ENCODE results near the gene ELOVL7. TPM values are rescaled to one million over a fixed set of nuclear protein-coding genes. Genes with fewer than 3 reads are reported as not detected.

ELOVL7 gene
- total and polyA plus RNA-seq, 10 of the 15 experiments (the other 5 are each of a cell fraction or from before 2014, with no cell fraction given) = 0.26 to 1.2 (median 0.92) TPM

GRCh38 chr5:60833520-60833919 is 10.5 kb downstream of the ELOVL7 start (continued):
- TF ChIP-seq ZBTB40 (IDR thresholded peaks at IDR 0.05; ENCODE audit: borderline replicate concordance) (no peak), TCF7 (IDR thresholded peaks at IDR 0.05; ENCODE audit: borderline replicate concordance) (no peak), TBL1XR1 (IDR thresholded peaks at IDR 0.05; ENCODE audit: low read depth, low read length) (no peak), RCOR1 (conservative IDR thresholded peaks at IDR 0.05; ENCODE audit: low read depth, low read length) (no peak), FOXK2 (IDR thresholded peaks at IDR 0.05) (no peak), MTA2 (IDR thresholded peaks at IDR 0.05; ENCODE audit: low read depth) (no peak), NFIC (IDR thresholded peaks at IDR 0.05; ENCODE audit: low read depth, low read length) (no peak), USF1 (IDR thresholded peaks at IDR 0.05; ENCODE audit: borderline replicate concordance, extremely low read length, insufficient read depth, low read depth, low read length) (no peak), POLR2AphosphoS5 (IDR thresholded peaks at IDR 0.05; ENCODE audit: low read length) (no peak)
